HG02943 (cell line): Measurements from ENCODE around the gene SLC25A5.
"Not testable (repeated sequence)": the region's sequence is repeated elsewhere in the genome, so short reads cannot be mapped to it uniquely, and the experiment has no call there.

Experiments
- ATAC-seq: cut with Tn5 transposase; IDR thresholded peaks from one replicate; pipeline ENCODE4 v1.9.1; 2021; ENCODE audit warnings: mild to moderate bottlenecking, low read depth, moderate library complexity; ENCODE audit not compliant: unreplicated experiment

The SLC25A5 gene

GRCh38 chrX:119502727-119503483 is 34.7 kb downstream of the SLC25A5 start:
- ATAC-seq, result no peak

- ATAC-seq, result no peak
These were observed 35.2 kb downstream of the SLC25A5 start for GRCh38 chrX:119503484-119503861.

GRCh38 chrX:119505145-119505544 is 36.9 kb downstream of the SLC25A5 start:
- not testable (repeated sequence) for ATAC-seq

GRCh38 chrX:119505945-119506344 is 37.7 kb downstream of the SLC25A5 start:
- ATAC-seq, result no peak

- ATAC-seq, result no peak
These were observed 39.0 kb downstream of the SLC25A5 start for GRCh38 chrX:119507206-119507605.

- ATAC-seq, result no peak
These were observed 44.0 kb downstream of the SLC25A5 start for GRCh38 chrX:119512146-119512800.

GRCh38 chrX:119516157-119516702 is 48.0 kb downstream of the SLC25A5 start:
- ATAC-seq, result peak; percentile 79

- no peak for ATAC-seq
These were observed 50.1 kb downstream of the SLC25A5 start for GRCh38 chrX:119518371-119518770.
